ENCODE results near the gene ANXA8.
"Not testable (repeated sequence)": the region's sequence is repeated elsewhere in the genome, so short reads cannot be mapped to it uniquely, and the experiment has no call there.

- TF ChIP-seq, protein P1, sequence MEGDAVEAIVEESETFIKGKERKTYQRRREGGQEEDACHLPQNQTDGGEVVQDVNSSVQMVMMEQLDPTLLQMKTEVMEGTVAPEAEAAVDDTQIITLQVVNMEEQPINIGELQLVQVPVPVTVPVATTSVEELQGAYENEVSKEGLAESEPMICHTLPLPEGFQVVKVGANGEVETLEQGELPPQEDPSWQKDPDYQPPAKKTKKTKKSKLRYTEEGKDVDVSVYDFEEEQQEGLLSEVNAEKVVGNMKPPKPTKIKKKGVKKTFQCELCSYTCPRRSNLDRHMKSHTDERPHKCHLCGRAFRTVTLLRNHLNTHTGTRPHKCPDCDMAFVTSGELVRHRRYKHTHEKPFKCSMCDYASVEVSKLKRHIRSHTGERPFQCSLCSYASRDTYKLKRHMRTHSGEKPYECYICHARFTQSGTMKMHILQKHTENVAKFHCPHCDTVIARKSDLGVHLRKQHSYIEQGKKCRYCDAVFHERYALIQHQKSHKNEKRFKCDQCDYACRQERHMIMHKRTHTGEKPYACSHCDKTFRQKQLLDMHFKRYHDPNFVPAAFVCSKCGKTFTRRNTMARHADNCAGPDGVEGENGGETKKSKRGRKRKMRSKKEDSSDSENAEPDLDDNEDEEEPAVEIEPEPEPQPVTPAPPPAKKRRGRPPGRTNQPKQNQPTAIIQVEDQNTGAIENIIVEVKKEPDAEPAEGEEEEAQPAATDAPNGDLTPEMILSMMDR (IDR thresholded peaks at IDR 0.05; ENCODE audit: poor library complexity, severe bottlenecking), result not testable (repeated sequence)
- not testable (repeated sequence) for TF ChIP-seq EP300 (conservative IDR thresholded peaks at IDR 0.05; ENCODE audit: poor library complexity, severe bottlenecking); REST (IDR thresholded peaks at IDR 0.05; ENCODE audit: borderline replicate concordance)
These were observed 2.1 kb downstream of the ANXA8 start for GRCh38 chr10:47481768-47482181.

Measured in neural cell (in vitro differentiated cells).